H1 (cell line): ENCODE data around the gene ABCF3. TPM values are rescaled to one million over a fixed set of nuclear protein-coding genes. Genes with fewer than 3 reads are reported as not detected.

ENCODE experiments used
- CTCF ChIA-PET: fragments of 300-600 bp; sonication (Branson Sonifier 250); formaldehyde crosslinking; loops from one replicate; lab custom pipeline; 2021; ENCODE audit not compliant: partially characterized antibody; lab: Charles Lee
- POLR2A ChIA-PET: fragments of 300-600 bp; sonication (Branson Sonifier 250); formaldehyde crosslinking; loops from one replicate; lab custom pipeline; 2021; ENCODE audit warnings: inconsistent platforms; ENCODE audit not compliant: partially characterized antibody; lab: Charles Lee
- DNase-seq, 2 experiments: peaks; one replicate each; pipeline versions ENCODE4 v3.0.0 to v3.0.0-alpha.2; 2010 to 2022; ENCODE audit warnings: low spot score in 2 of 2, low read depth in 1 of 2, mixed read lengths in 1 of 2
- FAIRE-seq: peaks from 2 replicates; lab custom pipeline; 2011; peaks lifted over from hg19 to GRCh38; lab: Jason Lieb, UNC
- H2AFZ ChIP-seq: 2 replicates; pipeline ENCODE4 v1.8.1; 2012; ENCODE audit warnings: low read length, inconsistent platforms
- H2AK5ac ChIP-seq: 2 replicates; pipeline ENCODE4 v1.6.1; 2013; ENCODE audit warnings: low read depth, low read length
- H2BK120ac ChIP-seq: replicated peaks from 2 replicates; pipeline ENCODE3; 2013; ENCODE audit warnings: low read depth, low read length, inconsistent platforms
- H2BK12ac ChIP-seq: 2 replicates; pipeline ENCODE4 v1.6.1; 2013; ENCODE audit warnings: low read depth, low read length
- H2BK15ac ChIP-seq: 2 replicates; pipeline ENCODE4 v1.6.1; 2013; ENCODE audit warnings: low read length
- H2BK20ac ChIP-seq: 2 replicates; pipeline ENCODE4 v1.6.1; 2013; ENCODE audit warnings: low read length
- H2BK5ac ChIP-seq: 2 replicates; pipeline ENCODE4 v1.6.1; 2013; ENCODE audit warnings: low read depth, low read length
- H3K14ac ChIP-seq: 2 replicates; pipeline ENCODE4 v1.6.1; 2013; ENCODE audit warnings: inconsistent platforms; ENCODE audit not compliant: insufficient read length
- H3K18ac ChIP-seq: 2 replicates; pipeline ENCODE4 v1.6.1; 2013; ENCODE audit warnings: low read length; ENCODE audit errors: extremely low read depth
- H3K23ac ChIP-seq: 2 replicates; pipeline ENCODE4 v1.6.1; 2013; ENCODE audit warnings: inconsistent platforms; ENCODE audit not compliant: insufficient read length
- H3K23me2 ChIP-seq: 2 replicates; pipeline ENCODE4 v1.6.1; 2013; ENCODE audit warnings: low read depth, low read length
- H3K27ac ChIP-seq: 2 replicates; pipeline ENCODE4 v1.6.1; 2011; ENCODE audit warnings: low read depth, low read length, inconsistent platforms
- H3K27me3 ChIP-seq, 4 experiments: replicated peaks in 1 of 4; 1 replicate in 1 of 4; 2 replicates in 3 of 4; pipeline versions ENCODE4 v1.6.1 to v1.8.1; 2011 to 2013; ENCODE audit warnings: low read length in 3 of 4, mild to moderate bottlenecking in 3 of 4, inconsistent platforms in 2 of 4, mixed read lengths in 2 of 4, moderate library complexity in 1 of 4; ENCODE audit not compliant: control insufficient read depth in 3 of 4, insufficient read depth in 3 of 4; ENCODE audit errors: extremely low read depth in 1 of 4
- H3K36me3 ChIP-seq, 4 experiments: 2 replicates each; pipeline versions ENCODE4 v1.6.1 to v1.8.1; 2011 to 2013; ENCODE audit warnings: mild to moderate bottlenecking in 4 of 4, low read length in 3 of 4, moderate library complexity in 2 of 4, control low read depth in 1 of 4, inconsistent platforms in 1 of 4; ENCODE audit not compliant: insufficient read depth in 4 of 4, control insufficient read depth in 2 of 4
- H3K4ac ChIP-seq: replicated peaks from 2 replicates; pipeline ENCODE3; 2013; ENCODE audit warnings: low read length, low read depth, mixed read lengths, inconsistent platforms; ENCODE audit not compliant: insufficient read length
- H3K4me1 ChIP-seq, 4 experiments: replicated peaks in 1 of 4; 1 replicate in 1 of 4; 2 replicates in 3 of 4; pipeline versions ENCODE4 v1.6.1 to v1.8.1; 2011 to 2013; ENCODE audit warnings: low read length in 3 of 4, inconsistent platforms in 2 of 4, mixed read lengths in 1 of 4; ENCODE audit not compliant: insufficient read depth in 4 of 4, control insufficient read depth in 3 of 4
- H3K4me2 ChIP-seq, 2 experiments: 2 replicates each; pipeline versions ENCODE4 v1.6.1 to v1.8.1; 2011 to 2013; ENCODE audit warnings: low read depth in 2 of 2, low read length in 2 of 2, control low read depth in 1 of 2, inconsistent platforms in 1 of 2, mild to moderate bottlenecking in 1 of 2; ENCODE audit not compliant: insufficient read depth in 1 of 2
- H3K4me3 ChIP-seq, 4 experiments: fragments of 200-600, 300-600 bp in 1 of 4; sonication (generic), shearing (Covaris generic), sonication (Bioruptor Twin) in 1 of 4; 2 replicates each; pipeline versions ENCODE4 v1.5.1 to v1.8.1; 2011 to 2016; ENCODE audit warnings: low read length in 4 of 4, low read depth in 3 of 4, control low read depth in 2 of 4, inconsistent platforms in 2 of 4, mild to moderate bottlenecking in 2 of 4, mixed read lengths in 1 of 4, moderate library complexity in 1 of 4; ENCODE audit not compliant: insufficient read depth in 2 of 4; ENCODE audit errors: extremely low read depth in 1 of 4
- H3K56ac ChIP-seq: replicated peaks from 2 replicates; pipeline ENCODE3; 2013; ENCODE audit warnings: low read depth, mild to moderate bottlenecking, mixed read lengths, low read length, inconsistent platforms; ENCODE audit not compliant: insufficient read length
- H3K79me1 ChIP-seq: 2 replicates; pipeline ENCODE4 v1.6.1; 2013; ENCODE audit warnings: low read depth, low read length, control low read depth
- H3K79me2 ChIP-seq, 2 experiments: 2 replicates each; pipeline versions ENCODE4 v1.6.1 to v1.8.1; 2012 to 2013; ENCODE audit warnings: low read length in 2 of 2, mild to moderate bottlenecking in 2 of 2, inconsistent platforms in 1 of 2; ENCODE audit not compliant: insufficient read depth in 2 of 2, control insufficient read depth in 1 of 2
- H3K9ac ChIP-seq, 4 experiments: replicated peaks in 1 of 4; 1 replicate in 1 of 4; 2 replicates in 3 of 4; pipeline versions ENCODE4 v1.6.1 to v1.8.1; 2011 to 2013; ENCODE audit warnings: low read depth in 3 of 4, low read length in 3 of 4, control low read depth in 2 of 4, mild to moderate bottlenecking in 2 of 4, moderate library complexity in 2 of 4, inconsistent platforms in 1 of 4; ENCODE audit errors: extremely low read depth in 1 of 4
- H3K9me3 ChIP-seq, 2 experiments: 2 replicates each; pipeline versions ENCODE4 v1.6.1 to v1.8.1; 2012 to 2013; ENCODE audit warnings: mild to moderate bottlenecking in 2 of 2, moderate library complexity in 2 of 2, control low read depth in 1 of 2, inconsistent platforms in 1 of 2, low read depth in 1 of 2, low read length in 1 of 2, mixed read lengths in 1 of 2; ENCODE audit not compliant: insufficient read depth in 2 of 2
- H4K20me1 ChIP-seq, 2 experiments: replicated peaks in 1 of 2; 2 replicates each; pipeline versions ENCODE3 to v1.8.1; 2011 to 2013; ENCODE audit warnings: inconsistent platforms in 2 of 2, low read length in 2 of 2, mild to moderate bottlenecking in 1 of 2; ENCODE audit not compliant: insufficient read depth in 2 of 2, control insufficient read depth in 1 of 2
- H4K5ac ChIP-seq: 2 replicates; pipeline ENCODE4 v1.6.1; 2013; ENCODE audit warnings: low read length, low read depth, mixed read lengths, inconsistent platforms; ENCODE audit not compliant: insufficient read length
- H4K8ac ChIP-seq: 2 replicates; pipeline ENCODE4 v1.8.0; 2013; ENCODE audit warnings: mild to moderate bottlenecking, moderate library complexity, low read length, inconsistent platforms; ENCODE audit not compliant: insufficient read depth; ENCODE audit errors: extremely low read depth
- H4K91ac ChIP-seq: replicated peaks from 2 replicates; pipeline ENCODE3; 2013; ENCODE audit warnings: low read length, mixed read lengths, inconsistent platforms; ENCODE audit not compliant: insufficient read length
- EP300 ChIP-seq, 2 experiments: IDR thresholded peaks; 1 replicate in 1 of 2; 2 replicates in 1 of 2; pipeline ENCODE4 v1.6.1; 2011 to 2012; ENCODE audit warnings: low read depth in 2 of 2, low read length in 2 of 2, mild to moderate bottlenecking in 2 of 2, borderline replicate concordance in 1 of 2, inconsistent platforms in 1 of 2, moderate library complexity in 1 of 2
- SAP30 ChIP-seq: fragments of 300-600 bp; sonication (generic); IDR thresholded peaks from 2 replicates; pipeline ENCODE4 v1.7.1; 2012; ENCODE audit warnings: low read length, moderate library complexity, mild to moderate bottlenecking, inconsistent platforms; ENCODE audit not compliant: insufficient read depth, insufficient replicate concordance
- SIX5 ChIP-seq: IDR thresholded peaks from 2 replicates; pipeline ENCODE4 v1.6.1; 2011; ENCODE audit warnings: mild to moderate bottlenecking, low read depth, low read length
- WGBS, 2 experiments: shearing (Covaris generic) in 1 of 2; methylation state at CpG; one replicate each; pipeline versions ENCODE4 v1.1.6 to v1.1.7; 2013 to 2015; ENCODE audit warnings: low lambda C conversion rate in 2 of 2, mixed read lengths in 2 of 2, inconsistent platforms in 1 of 2, low coverage in 1 of 2, missing lambda C conversion rate in 1 of 2; ENCODE audit not compliant: insufficient replicate concordance in 2 of 2, insufficient coverage in 1 of 2, insufficient read length in 1 of 2; ENCODE audit errors: extremely low coverage in 1 of 2, missing lambda C conversion rate in 1 of 2; 5-methylcytosine and 5-hydroxymethylcytosine counted together
- polyA plus RNA-seq, 7 experiments: library from polyadenylated mRNA; depleted of rRNA in 3 of 7; stranded (reverse) in 5 of 7; unstranded in 2 of 7; fragments of >200 nt in 5 of 7; fragments of 200-250 nt in 2 of 7; gene quantifications; 1 replicate in 5 of 7; 2 replicates in 1 of 7; 4 replicates in 1 of 7; pipeline versions ENCODE4 v1.2.1 to v1.2.3, GENCODE V29; 2011 to 2013; ENCODE audit warnings: missing spikeins in 2 of 7, mixed read lengths in 2 of 7
- total RNA-seq: library from RNA; stranded (reverse); fragmentation: NEBNext Ultra II Directional; extraction: Animal tissue kit (Norgen Biotek cat#: 25700); gene quantifications from 2 replicates; pipeline ENCODE4 v1.2.1, GENCODE V29; 2021

ABCF3 gene
- total and polyA plus RNA-seq, 2 of the 8 experiments (the other 6 are each of a cell fraction or from before 2014, with no cell fraction given): 51.6 to 57.8 TPM

- peaks cover 0 to 30% of the 10 kb centered on the region in 2 experiments; a peak in 3 of 4 replicates for H3K79me2 ChIP-seq
These were observed 45.6 kb upstream of the ABCF3 start for GRCh38 chr3:184140436-184140835.

More at GRCh38 chr3:184140436-184140835, 45.6 kb upstream of the ABCF3 start:
- Histone ChIP-seq H2AFZ (no peak overlapping the region), H2BK120ac (no peak overlapping the region), H4K5ac (no peak overlapping the region), H3K79me1 (peaks cover 2% of the 10 kb centered on the region), H2BK5ac (no peak overlapping the region), H3K23ac (no peak overlapping the region), H3K9ac (no peak overlapping the region), H4K20me1 (peaks cover 0 to 4% of the 10 kb centered on the region in 2 experiments), H3K18ac (no peak overlapping the region), H3K14ac (no peak overlapping the region), H2BK15ac (no peak overlapping the region), H3K27me3 (no peaks in the 10 kb centered on the region), H3K9me3 (no peaks in the 10 kb centered on the region), H3K4me2 (no peak overlapping the region), H4K8ac (no peak overlapping the region), H3K4me1 (peaks cover 0 to 6% (median 2%) of the 10 kb centered on the region in 4 experiments; a peak in 3 of 7 replicates), H3K4ac (no peak overlapping the region), H2BK20ac (no peak overlapping the region), H3K27ac (no peak overlapping the region), H3K4me3 (no peak overlapping the region), H2BK12ac (no peak overlapping the region), H3K56ac (no peak overlapping the region), H3K23me2 (0 out of 2 replicates have a peak, but pooled peaks cover 5% of the 10 kb centered on the region), H3K36me3 (peaks cover 11 to 47% (median 35%) of the 10 kb centered on the region in 4 experiments), H4K91ac (no peak overlapping the region), H2AK5ac (no peak overlapping the region)
- ChIA-PET POLR2A (no interaction called here), CTCF (interaction anchor here (0.7 to 4.9 kb wide), 2 partner anchors 12 to 148 kb away, joined by 3 to 19 read pairs; no protein-coding TSS in a partner anchor)
- no peak for FAIRE-seq
- TF ChIP-seq EP300 (IDR thresholded peaks at IDR 0.05; ENCODE audit: borderline replicate concordance in 1 of 2, low read depth in 2 of 2, low read length in 2 of 2) (no peak), SAP30 (no peak), SIX5 (no peak)
- WGBS, 2 experiments: 93% methylated on average over 10 of the region's 10 CpGs; no CpG with 5 or more reads in 1 of the 2 experiments
- DNase-seq: no peak
